SK-N-SH (cell line): ENCODE data around the gene TMEM145.

Experiments used
- CHD2 ChIP-seq: fragments of 150-350 bp; IDR thresholded peaks from 2 replicates; pipeline ENCODE4 v1.6.1; 2018; ENCODE audit warnings: low read length; ENCODE audit not compliant: partially characterized antibody
- EZH2phosphoT487 ChIP-seq: fragments of 200-600 bp; sonication (generic); IDR thresholded peaks from 2 replicates; pipeline ENCODE4 v1.6.1; 2017; ENCODE audit warnings: low read depth, mixed run types, mild to moderate bottlenecking, antibody characterized with exemption, moderate library complexity, borderline replicate concordance
- GABPA ChIP-seq: IDR thresholded peaks from 2 replicates; pipeline ENCODE4 v1.4.0; 2012; ENCODE audit warnings: low read depth, mild to moderate bottlenecking
- JUND ChIP-seq: IDR thresholded peaks from 2 replicates; pipeline ENCODE4 v1.4.0; 2012
- PBX3 ChIP-seq: IDR thresholded peaks from 2 replicates; pipeline ENCODE4; 2012
- POLR2AphosphoS5 ChIP-seq: IDR thresholded peaks from 2 replicates; pipeline ENCODE4 v1.6.1; 2012; ENCODE audit warnings: low read depth, low read length
- RAD21 ChIP-seq: IDR thresholded peaks from 2 replicates; pipeline ENCODE4 v1.6.1; 2012; ENCODE audit warnings: mild to moderate bottlenecking, low read length
- RFX5 ChIP-seq: IDR thresholded peaks from 2 replicates; pipeline ENCODE4 v1.6.1; 2012; ENCODE audit warnings: mild to moderate bottlenecking, improper control_type of control experiment, low read length
- RXRA ChIP-seq: IDR thresholded peaks from 2 replicates; pipeline ENCODE4 v1.4.0; 2012; ENCODE audit warnings: low read depth, mild to moderate bottlenecking, borderline replicate concordance
- SIN3A ChIP-seq: IDR thresholded peaks from 2 replicates; pipeline ENCODE4 v1.6.1; 2012; ENCODE audit warnings: low read depth, mild to moderate bottlenecking, low read length, moderate library complexity, borderline replicate concordance
- SMC3 ChIP-seq: IDR thresholded peaks from 2 replicates; pipeline ENCODE4 v1.6.1; 2012; ENCODE audit warnings: low read depth, low read length, improper control_type of control experiment
- TF ChIP-seq, protein P1 (sequence below): fragments of 200-600 bp; sonication (generic); IDR thresholded peaks from 2 replicates; pipeline ENCODE4 v1.6.1; 2017; ENCODE audit warnings: antibody characterized with exemption, mild to moderate bottlenecking, moderate library complexity

GRCh38 chr19:42286349-42287016 is 26.6 kb upstream of the TMEM145 start:
- TF ChIP-seq, protein P1, sequence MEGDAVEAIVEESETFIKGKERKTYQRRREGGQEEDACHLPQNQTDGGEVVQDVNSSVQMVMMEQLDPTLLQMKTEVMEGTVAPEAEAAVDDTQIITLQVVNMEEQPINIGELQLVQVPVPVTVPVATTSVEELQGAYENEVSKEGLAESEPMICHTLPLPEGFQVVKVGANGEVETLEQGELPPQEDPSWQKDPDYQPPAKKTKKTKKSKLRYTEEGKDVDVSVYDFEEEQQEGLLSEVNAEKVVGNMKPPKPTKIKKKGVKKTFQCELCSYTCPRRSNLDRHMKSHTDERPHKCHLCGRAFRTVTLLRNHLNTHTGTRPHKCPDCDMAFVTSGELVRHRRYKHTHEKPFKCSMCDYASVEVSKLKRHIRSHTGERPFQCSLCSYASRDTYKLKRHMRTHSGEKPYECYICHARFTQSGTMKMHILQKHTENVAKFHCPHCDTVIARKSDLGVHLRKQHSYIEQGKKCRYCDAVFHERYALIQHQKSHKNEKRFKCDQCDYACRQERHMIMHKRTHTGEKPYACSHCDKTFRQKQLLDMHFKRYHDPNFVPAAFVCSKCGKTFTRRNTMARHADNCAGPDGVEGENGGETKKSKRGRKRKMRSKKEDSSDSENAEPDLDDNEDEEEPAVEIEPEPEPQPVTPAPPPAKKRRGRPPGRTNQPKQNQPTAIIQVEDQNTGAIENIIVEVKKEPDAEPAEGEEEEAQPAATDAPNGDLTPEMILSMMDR, result no peak
- no peak for TF ChIP-seq SMC3
- no peak for TF ChIP-seq RAD21
- no peak for TF ChIP-seq JUND
- no peak for TF ChIP-seq RFX5
- no peak for TF ChIP-seq SIN3A
- no peak for TF ChIP-seq EZH2phosphoT487
- TF ChIP-seq PBX3, result no peak
- no peak for TF ChIP-seq CHD2
- no peak for TF ChIP-seq POLR2AphosphoS5
- TF ChIP-seq GABPA, result no peak
- no peak for TF ChIP-seq RXRA
